Gastrocnemius medialis (tissue), 4 donors: ENCODE data around the gene ACTL7B.

ENCODE experiments used
- CTCF ChIP-seq, 5 experiments: fragments of 450-650 bp in 3 of 5; fragments of 200-600 bp in 2 of 5; sonication (generic) in 2 of 5; IDR thresholded peaks in 4 of 5; conservative IDR thresholded peaks in 1 of 5; 1 replicate in 4 of 5; 2 replicates in 1 of 5; pipeline ENCODE4 v1.5.1; 2016 to 2019; ENCODE audit warnings: antibody characterized with exemption in 5 of 5, mild to moderate bottlenecking in 3 of 5, moderate library complexity in 3 of 5
- POLR2A ChIP-seq, 2 donors: fragments of 450-650 bp; IDR thresholded peaks; one replicate each; pipeline ENCODE4 v1.6.1; 2017; ENCODE audit warnings: antibody characterized with exemption in 2 of 2, mild to moderate bottlenecking in 2 of 2, moderate library complexity in 2 of 2

GRCh38 chr9:108889649-108890067 is 33.9 kb upstream of the ACTL7B start:
- TF ChIP-seq CTCF (IDR thresholded peaks at IDR 0.05 in 4 of 5, conservative IDR thresholded peaks at IDR 0.05 in 1 of 5) (no peak), POLR2A (IDR thresholded peaks at IDR 0.05) (no peak)
